Choroid plexus epithelial cell (primary cell): Measurements from ENCODE around the gene TTLL8.

ENCODE experiments used
- DNase-seq: peaks from one replicate; pipeline ENCODE4 v3.0.0-alpha.2; 2010; ENCODE audit warnings: low read depth
- H3K4me3 ChIP-seq: 2 replicates; pipeline ENCODE4 v1.5.1; 2011; ENCODE audit warnings: low read depth, mild to moderate bottlenecking, control low read depth, low read length, moderate library complexity
- CTCF ChIP-seq: conservative IDR thresholded peaks from 2 replicates; pipeline ENCODE4 v1.5.1; 2011; ENCODE audit warnings: low read depth, mild to moderate bottlenecking, control low read depth, inconsistent platforms, low read length, moderate library complexity

The TTLL8 gene

GRCh38 chr22:50010676-50011446 is 47.2 kb downstream of the TTLL8 start:
- no peak for DNase-seq
- no peak for TF ChIP-seq CTCF
- H3K4me3 ChIP-seq, result no peak overlapping the region

GRCh38 chr22:50009765-50010675 is 48.1 kb downstream of the TTLL8 start:
- H3K4me3 ChIP-seq, result no peak overlapping the region
- no peak for TF ChIP-seq CTCF
- DNase-seq, result no peak

- H3K4me3 ChIP-seq, result no peak overlapping the region
- TF ChIP-seq CTCF, result no peak
- no peak for DNase-seq
These were observed 48.8 kb downstream of the TTLL8 start for GRCh38 chr22:50009251-50009650.

- no peak for DNase-seq
- TF ChIP-seq CTCF, result no peak
- H3K4me3 ChIP-seq, result no peak overlapping the region
These were observed 49.7 kb downstream of the TTLL8 start for GRCh38 chr22:50008151-50009040.

GRCh38 chr22:50007057-50007511 is 51.0 kb downstream of the TTLL8 start:
- no peak for DNase-seq
- no peak overlapping the region for H3K4me3 ChIP-seq
- TF ChIP-seq CTCF, result no peak

- H3K4me3 ChIP-seq, result no peak overlapping the region
- TF ChIP-seq CTCF, result no peak
- DNase-seq, result no peak
These were observed 53.2 kb downstream of the TTLL8 start for GRCh38 chr22:50004918-50005317.
